GM21737 (cell line): ENCODE measurements around the gene IPO13.

Source experiments
- ATAC-seq: cut with Tn5 transposase; IDR thresholded peaks from one replicate; pipeline ENCODE4 v1.9.1; 2021; ENCODE audit warnings: mild to moderate bottlenecking, moderate library complexity; ENCODE audit not compliant: unreplicated experiment

The IPO13 gene

GRCh38 chr1:43947874-43948437 is 1.2 kb downstream of the IPO13 start:
- ATAC-seq: no peak

DNA sequence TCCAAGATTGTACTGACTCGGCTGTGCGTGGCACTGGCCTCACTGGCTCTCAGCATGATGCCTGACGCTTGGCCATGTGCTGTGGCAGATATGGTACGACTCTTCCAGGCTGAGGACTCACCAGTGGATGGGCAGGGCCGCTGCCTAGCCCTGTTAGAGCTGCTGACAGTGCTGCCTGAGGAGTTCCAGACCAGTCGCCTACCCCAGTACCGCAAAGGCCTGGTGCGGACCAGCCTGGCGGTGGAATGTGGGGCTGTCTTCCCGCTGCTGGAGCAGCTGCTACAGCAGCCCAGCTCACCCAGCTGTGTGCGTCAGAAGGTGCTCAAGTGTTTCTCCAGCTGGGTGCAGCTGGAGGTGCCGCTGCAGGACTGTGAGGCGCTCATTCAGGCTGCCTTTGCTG is 2.9 kb downstream of the IPO13 start:
- ATAC-seq: no peak

DNA sequence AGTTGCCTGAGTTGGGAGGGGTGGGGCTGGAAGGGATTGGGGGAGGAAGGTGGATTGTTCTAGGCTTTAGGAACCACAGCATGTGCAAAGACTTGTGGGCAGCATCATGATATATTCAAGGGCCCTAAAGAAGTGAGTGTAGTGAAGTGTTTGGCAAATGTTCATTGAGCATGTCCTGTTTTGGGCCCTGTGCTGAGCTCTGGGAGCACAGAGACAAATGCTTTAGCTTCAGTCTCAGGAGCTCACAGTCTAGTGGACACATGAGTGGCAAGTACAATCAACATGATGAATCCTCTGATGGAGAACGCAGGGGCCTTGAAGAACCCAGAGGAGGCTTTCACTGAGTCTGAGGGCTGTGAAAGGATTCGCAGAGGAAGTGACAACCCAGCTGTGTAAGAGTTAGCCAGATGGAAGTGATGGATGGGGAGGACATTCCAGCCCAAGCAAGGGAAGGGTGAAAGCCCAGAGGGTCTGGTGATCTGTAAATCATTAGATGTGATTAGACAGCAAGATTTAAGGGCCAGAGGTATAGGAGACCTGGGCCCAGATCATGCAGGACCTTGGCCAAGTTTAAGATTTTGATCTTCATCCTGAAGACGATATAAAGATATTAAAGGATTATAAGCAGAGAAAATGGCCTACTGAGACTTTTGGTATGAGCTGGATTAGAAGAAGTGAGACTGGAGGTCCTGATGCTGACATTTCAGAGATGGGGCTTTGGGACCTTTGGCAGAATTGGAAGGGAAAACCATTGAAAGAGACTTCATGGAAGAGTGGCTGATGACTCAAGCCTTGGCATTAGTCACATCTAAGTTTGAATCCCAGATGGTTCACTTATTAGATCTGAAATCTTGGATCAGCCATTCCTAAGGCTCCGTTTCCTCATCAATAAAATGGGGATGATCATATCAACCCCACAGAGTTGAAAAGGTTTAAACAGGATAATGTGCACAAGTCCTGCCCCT is 4.6 kb downstream of the IPO13 start:
- ATAC-seq: no peak

- no peak for ATAC-seq
These were observed 6.1 kb downstream of the IPO13 start for GRCh38 chr1:43952731-43953346.

- ATAC-seq: no peak
These were observed 6.6 kb downstream of the IPO13 start for GRCh38 chr1:43953361-43953760.

DNA sequence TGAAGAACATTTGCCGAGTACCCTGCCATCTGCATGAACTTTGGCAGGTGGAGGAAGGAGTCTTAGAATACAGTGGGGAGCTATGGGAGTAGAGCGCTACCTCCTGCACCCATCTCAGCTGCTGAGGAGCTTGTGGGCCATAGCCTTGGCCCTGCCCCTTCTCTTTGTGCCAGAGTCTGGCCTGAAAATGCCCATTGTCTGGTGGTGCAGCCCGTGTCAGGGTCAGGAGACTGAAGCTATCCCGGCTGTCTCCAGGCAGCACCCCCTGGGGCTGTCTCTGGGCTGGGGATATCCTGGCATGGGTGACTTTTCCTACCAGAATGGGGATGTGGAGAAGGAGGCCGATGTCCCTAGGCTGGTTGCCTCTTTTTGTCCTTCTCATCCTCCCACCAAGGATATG is 7.3 kb downstream of the IPO13 start:
- ATAC-seq: no peak

DNA sequence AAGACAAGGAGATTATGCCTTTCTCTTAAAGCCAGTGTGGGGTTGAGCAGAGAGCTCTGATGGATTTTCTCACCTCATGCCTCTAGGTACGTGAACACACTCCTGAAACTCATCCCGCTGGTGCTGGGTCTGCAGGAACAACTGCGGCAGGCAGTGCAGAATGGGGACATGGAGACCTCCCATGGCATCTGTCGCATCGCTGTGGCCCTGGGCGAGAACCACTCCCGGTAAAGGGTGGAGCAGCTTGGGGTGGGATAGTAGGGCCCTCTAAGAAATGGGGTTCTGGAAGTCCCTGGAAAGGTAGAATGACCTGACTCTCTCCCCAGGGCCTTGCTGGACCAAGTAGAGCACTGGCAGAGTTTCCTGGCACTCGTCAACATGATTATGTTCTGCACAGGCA is 9.5 kb downstream of the IPO13 start:
- ATAC-seq: no peak

DNA sequence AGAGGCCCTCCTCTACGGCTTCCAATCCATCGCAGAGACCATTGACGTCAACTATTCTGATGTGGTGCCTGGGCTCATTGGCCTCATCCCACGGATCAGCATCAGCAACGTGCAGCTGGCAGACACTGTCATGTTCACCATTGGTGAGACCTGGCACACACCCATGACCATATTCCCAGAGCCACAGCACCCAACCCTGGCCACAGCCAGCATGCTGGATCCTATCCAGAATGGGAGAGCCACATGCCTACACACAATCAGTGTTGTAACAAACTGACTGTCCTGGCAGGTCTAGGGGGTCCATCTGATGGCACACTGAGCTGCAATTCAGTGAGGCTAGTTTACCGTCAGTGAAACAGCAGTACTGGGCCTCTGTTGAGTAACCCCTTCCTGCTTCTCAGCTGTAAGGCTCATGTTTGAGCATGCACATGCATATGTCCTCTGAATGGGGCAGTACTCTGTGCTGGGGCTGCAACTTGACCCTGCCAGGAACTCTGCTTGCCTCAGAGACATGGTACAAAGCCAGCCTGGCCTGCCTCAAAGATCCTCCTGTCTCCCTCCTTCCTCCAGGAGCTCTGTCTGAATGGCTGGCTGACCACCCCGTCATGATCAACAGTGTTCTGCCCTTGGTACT is 10.8 kb downstream of the IPO13 start:
- ATAC-seq: no peak

GRCh38 chr1:43958351-43959255 is 11.9 kb downstream of the IPO13 start:
- ATAC-seq: no peak

DNA sequence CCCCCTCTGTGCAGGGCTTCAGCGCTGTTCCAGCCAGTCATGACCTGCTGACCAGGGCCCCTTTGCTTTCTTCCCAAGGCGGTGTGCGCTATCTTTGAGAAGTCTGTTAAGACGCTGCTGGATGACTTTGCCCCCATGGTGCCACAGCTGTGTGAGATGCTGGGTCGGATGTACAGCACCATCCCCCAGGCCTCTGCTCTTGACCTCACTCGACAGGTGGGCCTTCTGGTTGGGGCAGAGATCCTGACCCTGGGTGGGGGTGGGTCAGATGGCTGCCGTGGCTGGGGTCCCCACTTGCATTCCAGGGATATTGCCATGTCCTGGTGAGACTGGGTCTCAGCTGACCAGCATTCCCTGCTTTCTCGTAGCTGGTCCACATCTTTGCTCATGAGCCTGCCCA is 14.0 kb downstream of the IPO13 start:
- no peak for ATAC-seq

DNA sequence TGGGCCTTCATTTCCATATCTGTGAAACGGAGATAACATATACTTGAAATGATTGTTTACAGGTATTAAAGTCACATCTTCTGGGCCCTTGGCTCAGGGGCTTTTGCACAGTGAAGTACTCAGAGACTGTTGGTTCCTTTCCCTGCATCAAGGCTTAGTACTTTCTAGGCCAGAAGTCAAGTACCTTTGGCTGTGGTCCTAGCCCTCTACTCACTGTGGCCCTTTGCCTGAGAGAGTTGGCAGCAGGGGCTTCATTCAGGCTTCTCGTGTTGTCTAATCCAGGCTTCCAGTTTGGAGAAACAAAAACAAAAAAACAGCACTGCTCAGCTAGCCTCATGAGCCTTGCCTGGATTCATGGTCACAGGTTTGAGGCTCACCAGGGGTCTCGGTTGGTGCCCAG is 14.9 kb downstream of the IPO13 start:
- ATAC-seq: no peak

DNA sequence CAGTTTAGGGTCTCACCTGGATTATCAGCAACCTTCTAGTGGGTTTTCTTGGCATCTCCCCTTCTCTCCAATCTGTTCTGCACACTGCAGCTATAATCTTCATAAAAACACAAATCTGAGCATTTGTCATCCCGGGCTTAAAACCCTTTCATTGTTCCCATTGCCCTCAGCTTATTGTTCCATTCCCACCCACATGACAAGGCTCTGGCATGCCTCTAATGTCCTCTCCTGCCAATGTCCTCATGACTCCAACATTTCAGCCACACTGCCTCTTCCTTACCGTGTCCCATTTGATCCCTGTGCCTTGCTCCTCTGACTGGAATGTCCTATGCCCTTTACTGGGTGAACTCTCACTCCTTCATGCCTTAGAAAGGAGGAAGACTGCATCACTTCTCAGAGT is 15.6 kb downstream of the IPO13 start:
- ATAC-seq: no peak

DNA sequence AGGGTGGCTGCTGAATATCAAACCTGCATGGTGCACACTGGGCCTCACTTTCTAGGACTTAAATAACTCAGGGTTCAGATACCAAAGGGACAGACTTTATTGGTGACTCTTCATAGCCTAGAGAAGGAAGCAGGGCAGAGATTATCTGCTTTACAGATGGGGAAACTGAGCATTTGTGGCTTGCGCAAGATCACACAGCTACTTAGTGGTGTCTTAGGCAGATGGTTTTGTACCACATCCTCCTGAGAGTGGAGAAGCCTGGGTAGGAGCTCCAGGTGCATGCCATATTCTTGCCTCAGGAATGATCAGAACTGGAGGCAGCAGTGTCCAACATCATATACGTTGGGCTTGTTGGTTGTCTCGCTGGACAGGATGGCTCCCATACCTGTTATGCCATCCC is 16.3 kb downstream of the IPO13 start:
- no peak for ATAC-seq

- no peak for ATAC-seq
These were observed 17.1 kb downstream of the IPO13 start for GRCh38 chr1:43963890-43964289.

DNA sequence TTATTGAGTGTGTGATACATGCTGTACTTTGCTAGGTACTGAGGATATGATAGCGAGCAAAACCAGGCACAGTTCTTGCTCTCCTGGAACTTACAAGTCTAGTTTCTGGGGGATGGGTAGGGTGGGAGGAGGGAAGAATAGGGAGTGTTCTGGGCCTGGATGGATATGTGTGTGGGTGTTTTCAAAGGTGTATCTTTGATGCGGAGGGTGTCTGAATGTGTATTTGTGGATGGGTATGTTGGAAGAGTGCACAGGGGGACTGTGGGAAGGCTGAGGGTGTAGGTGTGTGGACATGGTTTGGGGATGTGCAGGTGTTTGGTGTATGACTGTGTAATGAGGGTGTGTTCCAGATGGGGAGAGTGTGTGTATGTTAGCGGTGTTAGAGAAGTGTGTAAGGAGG is 18.6 kb downstream of the IPO13 start:
- no peak for ATAC-seq

- ATAC-seq: no peak
These were observed 21.7 kb downstream of the IPO13 start for GRCh38 chr1:43968348-43968948.

GRCh38 chr1:43969416-43969745 is 22.6 kb downstream of the IPO13 start:
- ATAC-seq: no peak

- ATAC-seq: peak; percentile 68
These were observed 23.2 kb downstream of the IPO13 start, which contains the start of gene DPH2 for GRCh38 chr1:43969746-43970466. DPH2 (plus strand) TSS chr1:43970010; CDS start chr1:43970176, 166 bp downstream.

DNA sequence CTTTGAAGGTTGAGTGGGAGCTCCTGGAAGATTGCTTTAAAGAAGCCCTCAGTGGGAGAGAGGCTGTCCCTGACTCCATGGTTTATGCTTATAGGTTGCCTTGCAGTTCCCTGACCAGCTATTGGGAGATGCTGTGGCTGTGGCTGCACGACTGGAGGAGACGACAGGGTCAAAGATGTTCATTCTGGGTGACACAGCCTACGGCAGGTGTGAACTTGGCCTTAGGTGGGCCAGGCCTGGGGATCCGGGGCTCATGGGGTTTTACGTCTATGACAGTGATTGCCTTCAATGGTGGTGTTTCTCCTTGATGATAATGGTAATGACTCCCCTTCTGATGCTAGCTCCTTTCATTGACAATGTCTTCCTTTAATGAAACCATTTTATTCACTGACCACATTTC is 23.8 kb downstream of the IPO13 start:
- ATAC-seq: no peak

- ATAC-seq: no peak
These were observed 24.2 kb downstream of the IPO13 start for GRCh38 chr1:43970911-43971310.
